GM12875 (cell line): ENCODE results near the gene CX3CR1.

Source experiments
- H3K4me3 ChIP-seq: one replicate; pipeline ENCODE4 v1.5.1; 2011; ENCODE audit warnings: low read depth, low read length, control low read depth
- CTCF ChIP-seq: IDR thresholded peaks from 2 replicates; pipeline ENCODE4 v1.5.1; 2011; ENCODE audit warnings: low read depth, mild to moderate bottlenecking, control low read depth, inconsistent platforms, low read length, moderate library complexity, borderline replicate concordance; ENCODE audit not compliant: insufficient read depth

CX3CR1 gene, protein sequence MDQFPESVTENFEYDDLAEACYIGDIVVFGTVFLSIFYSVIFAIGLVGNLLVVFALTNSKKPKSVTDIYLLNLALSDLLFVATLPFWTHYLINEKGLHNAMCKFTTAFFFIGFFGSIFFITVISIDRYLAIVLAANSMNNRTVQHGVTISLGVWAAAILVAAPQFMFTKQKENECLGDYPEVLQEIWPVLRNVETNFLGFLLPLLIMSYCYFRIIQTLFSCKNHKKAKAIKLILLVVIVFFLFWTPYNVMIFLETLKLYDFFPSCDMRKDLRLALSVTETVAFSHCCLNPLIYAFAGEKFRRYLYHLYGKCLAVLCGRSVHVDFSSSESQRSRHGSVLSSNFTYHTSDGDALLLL

GRCh38 chr3:39279745-39280517, at the start of gene CX3CR1:
Gene CX3CR1, minus strand, starts transcription at chr3:39280036. Its CDS starts 13,527 bp downstream, at chr3:39266509.
- no peak for TF ChIP-seq CTCF
- no peak within 1 kb of the TSS for H3K4me3 ChIP-seq

- TF ChIP-seq CTCF: no peak
- H3K4me3 ChIP-seq: peak within 1 kb of the TSS; percentile 47
These were observed 49.7 kb upstream of the CX3CR1 start, which contains the start of gene CCR8 for GRCh38 chr3:39329493-39329892. Gene CCR8, plus strand, starts transcription at chr3:39329709. Its CDS starts 2,623 bp downstream, at chr3:39332332.

GRCh38 chr3:39327746-39328349, 48.0 kb upstream of the CX3CR1 start:
- H3K4me3 ChIP-seq: peak overlapping the region; percentile 16

DNA sequence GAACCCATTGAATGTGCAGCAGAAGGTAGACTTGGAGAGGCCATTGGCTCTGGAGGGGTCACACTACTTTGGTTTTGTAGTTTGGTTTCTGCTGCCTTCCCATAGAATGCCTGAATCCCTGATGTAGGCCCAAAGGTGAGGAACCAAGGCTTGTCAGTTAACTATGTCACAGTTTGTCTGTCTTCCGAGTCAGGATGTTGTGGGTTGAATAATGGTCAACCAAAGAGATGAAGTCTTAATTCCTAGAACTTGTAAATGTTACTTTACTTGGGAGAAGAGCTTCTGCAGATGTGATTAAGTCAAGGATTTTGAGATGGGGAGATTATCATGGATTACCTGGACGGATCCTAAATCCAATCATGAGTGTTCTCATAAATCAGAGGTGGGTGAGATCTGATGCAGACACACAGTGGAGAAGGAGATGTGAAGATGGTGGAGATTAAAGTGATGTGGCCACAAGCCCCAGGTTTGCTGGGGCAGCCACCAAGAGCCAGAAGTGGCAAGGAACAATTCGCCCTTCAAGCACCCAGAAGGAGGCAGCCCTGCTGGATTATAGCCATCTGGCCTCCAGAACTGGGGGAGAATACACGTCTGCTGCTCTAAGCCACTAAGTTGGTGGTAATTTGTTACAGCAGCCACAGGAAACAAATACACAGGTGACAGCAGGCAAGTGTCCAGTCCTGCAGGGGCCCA, 47.4 kb upstream of the CX3CR1 start:
- no peak for TF ChIP-seq CTCF
- H3K4me3 ChIP-seq: peak overlapping the region; percentile 16

More at GRCh38 chr3:39327746-39328349, 48.0 kb upstream of the CX3CR1 start:
- TF ChIP-seq CTCF: no peak

GRCh38 chr3:39325236-39325635, 45.4 kb upstream of the CX3CR1 start:
- TF ChIP-seq CTCF: no peak
- H3K4me3 ChIP-seq: no peak overlapping the region

- TF ChIP-seq CTCF: no peak
These were observed 43.7 kb upstream of the CX3CR1 start for GRCh38 chr3:39323494-39323893.

More at GRCh38 chr3:39323494-39323893, 43.7 kb upstream of the CX3CR1 start:
- H3K4me3 ChIP-seq: no peak overlapping the region
